ENCODE data around the gene IL1R1. TPM values are rescaled to one million over a fixed set of nuclear protein-coding genes. Genes with fewer than 3 reads are reported as not detected.

The IL1R1 gene
- total RNA-seq, 1 experiment from 2014 or later, result 0.39 TPM

DNA sequence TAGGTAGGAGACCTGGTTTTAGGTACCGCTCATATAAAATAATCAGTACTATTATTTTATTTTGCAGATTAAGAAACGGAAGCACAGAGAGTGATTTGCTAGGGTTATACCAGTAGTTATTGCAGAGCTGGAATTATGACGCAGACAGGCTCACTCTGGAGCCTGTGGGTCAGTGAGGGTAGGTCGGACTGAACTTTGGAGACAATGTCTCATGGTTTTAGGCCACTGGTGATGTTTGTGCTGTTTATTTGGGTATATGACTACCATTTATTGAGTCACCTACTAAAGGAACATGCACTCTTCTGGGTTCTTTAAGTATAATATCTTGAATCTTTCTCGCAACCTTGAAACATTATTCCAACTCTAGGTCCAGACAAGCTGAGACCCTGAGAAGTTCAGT is 33.5 kb upstream of the IL1R1 start:
- WGBS (ENCODE audit: extremely low coverage, insufficient read length, low lambda C conversion rate), result no CpG with 5 or more reads among the region's 5 CpGs
- Histone ChIP-seq H3K4ac (ENCODE audit: low read depth, low read length) (no peak overlapping the region), H2AFZ (ENCODE audit: low read length) (no peak overlapping the region), H3K9ac (ENCODE audit: extremely low read depth, insufficient read length, low read length) (no peak overlapping the region), H3K23me2 (ENCODE audit: insufficient read length, low read depth, low read length, poor library complexity, severe bottlenecking) (no peaks in the 10 kb centered on the region), H3T11ph (ENCODE audit: low read length) (no peak overlapping the region), H4K91ac (ENCODE audit: insufficient read length, low read depth, low read length) (no peak overlapping the region), H3K9me3 (ENCODE audit: control insufficient read depth, low read depth, low read length) (no peaks in the 10 kb centered on the region), H2BK120ac (ENCODE audit: low read depth, low read length, poor library complexity, severe bottlenecking) (no peak overlapping the region), H3K27ac (ENCODE audit: insufficient read length, low read depth, low read length) (no peak overlapping the region), H2BK20ac (ENCODE audit: low read depth, low read length, poor library complexity, severe bottlenecking) (no peak overlapping the region), H2BK5ac (ENCODE audit: insufficient read length, low read length) (no peak overlapping the region), H3K27me3 (ENCODE audit: insufficient read depth, low read length) (no peaks in the 10 kb centered on the region), H3K56ac (ENCODE audit: insufficient read length, low read depth, low read length) (no peak overlapping the region), H4K8ac (replicated peaks; ENCODE audit: insufficient read length, low read depth, low read length) (no peak overlapping the region), H4K5ac (ENCODE audit: insufficient read length, low read depth, low read length) (no peak overlapping the region), H3K4me2 (ENCODE audit: insufficient read depth, insufficient read length, low read length) (no peak overlapping the region), H4K20me1 (ENCODE audit: control insufficient read depth, insufficient read depth, insufficient read length) (no peaks in the 10 kb centered on the region), H3K79me1 (ENCODE audit: insufficient read depth, low read depth, low read length, poor library complexity, severe bottlenecking) (no peaks in the 10 kb centered on the region), H2BK15ac (ENCODE audit: low read depth, low read length) (no peak overlapping the region), H3K23ac (ENCODE audit: insufficient read length, low read depth, low read length) (no peak overlapping the region), H3K79me2 (ENCODE audit: insufficient read depth, low read length) (no peaks in the 10 kb centered on the region), H2BK12ac (ENCODE audit: insufficient read length, low read depth, low read length) (no peak overlapping the region), H2AK5ac (ENCODE audit: insufficient read length, low read length) (no peak overlapping the region), H3K18ac (ENCODE audit: insufficient read length, low read depth, low read length) (no peak overlapping the region), H3K4me1 (ENCODE audit: insufficient read depth, low read length) (no peaks in the 10 kb centered on the region; the same call in 1 of the 2 replicates), H3K14ac (ENCODE audit: insufficient read depth, low read length) (no peak overlapping the region)
- DNase-seq, result no peak
- H3K27me3 Mint-ChIP-seq (ENCODE audit: low read depth), result no peaks in the 10 kb centered on the region
- H3K27ac Mint-ChIP-seq, result no peak overlapping the region
- H3K36me3 Mint-ChIP-seq (ENCODE audit: insufficient read depth in 1 of 3, low read depth in 3 of 3), result peaks cover 0 to 5% (median 4%) of the 10 kb centered on the region in 3 experiments; a peak in 2 of 7 replicates
- peaks cover 17 to 21% of the 10 kb centered on the region in 2 experiments for H3K4me1 Mint-ChIP-seq
- H3K4me3 Mint-ChIP-seq, result no peak overlapping the region
- no peaks in the 10 kb centered on the region; a peak in 1 of 5 replicates for H3K9me3 Mint-ChIP-seq
- TF ChIP-seq, protein P1, sequence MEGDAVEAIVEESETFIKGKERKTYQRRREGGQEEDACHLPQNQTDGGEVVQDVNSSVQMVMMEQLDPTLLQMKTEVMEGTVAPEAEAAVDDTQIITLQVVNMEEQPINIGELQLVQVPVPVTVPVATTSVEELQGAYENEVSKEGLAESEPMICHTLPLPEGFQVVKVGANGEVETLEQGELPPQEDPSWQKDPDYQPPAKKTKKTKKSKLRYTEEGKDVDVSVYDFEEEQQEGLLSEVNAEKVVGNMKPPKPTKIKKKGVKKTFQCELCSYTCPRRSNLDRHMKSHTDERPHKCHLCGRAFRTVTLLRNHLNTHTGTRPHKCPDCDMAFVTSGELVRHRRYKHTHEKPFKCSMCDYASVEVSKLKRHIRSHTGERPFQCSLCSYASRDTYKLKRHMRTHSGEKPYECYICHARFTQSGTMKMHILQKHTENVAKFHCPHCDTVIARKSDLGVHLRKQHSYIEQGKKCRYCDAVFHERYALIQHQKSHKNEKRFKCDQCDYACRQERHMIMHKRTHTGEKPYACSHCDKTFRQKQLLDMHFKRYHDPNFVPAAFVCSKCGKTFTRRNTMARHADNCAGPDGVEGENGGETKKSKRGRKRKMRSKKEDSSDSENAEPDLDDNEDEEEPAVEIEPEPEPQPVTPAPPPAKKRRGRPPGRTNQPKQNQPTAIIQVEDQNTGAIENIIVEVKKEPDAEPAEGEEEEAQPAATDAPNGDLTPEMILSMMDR (conservative IDR thresholded peaks at IDR 0.05), result no peak
